Esophagus (tissue), 2 donors: ENCODE data around the gene PPP2R2B. TPM values are rescaled to one million over a fixed set of nuclear protein-coding genes. Genes with fewer than 3 reads are reported as not detected.

Experiments used
- H3K27ac ChIP-seq, 2 donors: one replicate each; pipeline ENCODE4 v1.5.1; 2013; ENCODE audit warnings: low read depth in 2 of 2, mild to moderate bottlenecking in 2 of 2, inconsistent platforms in 1 of 2, low read length in 1 of 2, moderate library complexity in 1 of 2
- H3K27me3 ChIP-seq, 2 donors: one replicate each; pipeline ENCODE4 v1.6.1; 2013; ENCODE audit warnings: low read length in 2 of 2, control low read depth in 1 of 2, mild to moderate bottlenecking in 1 of 2; ENCODE audit not compliant: insufficient read depth in 2 of 2, control insufficient read depth in 1 of 2
- H3K36me3 ChIP-seq, 2 donors: one replicate each; pipeline ENCODE4 v1.6.1; 2013; ENCODE audit warnings: low read length in 1 of 2; ENCODE audit not compliant: control insufficient read depth in 2 of 2, insufficient read depth in 2 of 2
- H3K4me1 ChIP-seq, 2 donors: one replicate each; pipeline ENCODE4 v1.6.1; 2013; ENCODE audit warnings: low read length in 1 of 2; ENCODE audit not compliant: control insufficient read depth in 2 of 2, insufficient read depth in 2 of 2
- H3K4me3 ChIP-seq, 2 donors: one replicate each; pipeline ENCODE4 v1.5.1; 2013; ENCODE audit warnings: low read length in 2 of 2, mild to moderate bottlenecking in 2 of 2, low read depth in 1 of 2, moderate library complexity in 1 of 2
- H3K9me3 ChIP-seq, 2 donors: one replicate each; pipeline ENCODE4 v1.6.1; 2013; ENCODE audit warnings: mild to moderate bottlenecking in 2 of 2, low read depth in 1 of 2, low read length in 1 of 2, moderate library complexity in 1 of 2; ENCODE audit not compliant: control insufficient read depth in 2 of 2, insufficient read depth in 1 of 2
- WGBS, 2 donors: extraction: QIAGEN DNeasy Blood & Tissue Kit; methylation state at CpG; one replicate each; pipeline ENCODE4 v1.1.7; 2013; 5-methylcytosine and 5-hydroxymethylcytosine counted together
- polyA plus RNA-seq, 2 donors: library from polyadenylated mRNA; stranded (reverse); fragments of 200-250 nt; gene quantifications; one replicate each; pipeline ENCODE4 v1.2.3, GENCODE V29; 2013
- donor health status: healthy with polysubstance abuse.
- donor health status: Bipolar disorder and iron deficiency.

PPP2R2B gene
- polyA plus RNA-seq, 2 donors: 0.78 to 0.92 TPM

DNA sequence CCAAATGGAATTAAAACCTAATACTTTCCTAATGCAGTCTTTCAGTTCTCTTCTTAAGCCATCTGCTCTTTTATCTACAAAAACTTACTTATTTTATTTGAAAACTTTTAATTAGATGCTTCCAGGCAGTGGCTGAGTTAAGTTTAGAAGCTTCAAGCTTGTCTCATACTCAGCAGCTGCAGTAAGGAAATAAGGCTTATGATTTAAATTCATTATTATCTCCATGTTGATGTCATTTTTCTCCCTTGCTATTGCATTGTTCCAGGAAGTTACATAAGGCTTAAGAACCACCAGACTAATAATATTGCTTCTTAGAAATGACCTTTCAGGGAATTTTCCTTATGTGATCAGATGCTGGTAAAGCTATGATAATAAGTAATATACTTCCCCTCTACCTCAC lies 119.6 kb downstream of the PPP2R2B start:
- H3K27ac ChIP-seq: no peak overlapping the region
- no peaks in the 10 kb centered on the region for H3K27me3 ChIP-seq
- H3K36me3 ChIP-seq: no peaks in the 10 kb centered on the region
- no peaks in the 10 kb centered on the region for H3K4me1 ChIP-seq
- no peaks in the 10 kb centered on the region for H3K9me3 ChIP-seq
- no peak overlapping the region for H3K4me3 ChIP-seq

DNA sequence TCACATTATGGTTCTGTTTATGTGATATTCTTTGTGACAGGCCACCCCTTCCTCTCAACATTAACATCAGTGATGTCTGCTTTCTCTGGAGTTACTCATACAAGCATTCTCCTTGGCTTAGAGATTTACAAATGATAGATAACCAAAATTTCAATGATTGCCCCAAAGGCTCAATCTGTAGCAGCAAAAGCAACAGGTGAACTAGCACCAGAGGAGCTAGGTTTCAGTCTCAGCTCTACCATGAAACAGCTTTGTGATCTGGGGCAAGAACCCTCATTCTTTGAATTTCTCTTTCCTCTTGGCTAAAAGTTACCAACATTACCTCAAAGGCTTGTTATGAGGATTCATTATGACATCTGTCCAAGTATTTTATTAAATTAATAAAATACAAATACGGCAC lies 120.5 kb downstream of the PPP2R2B start:
- no peak overlapping the region for H3K4me3 ChIP-seq
- 82 to 83% methylated on average over 1 of the region's 1 CpG for WGBS, 2 donors
- no peaks in the 10 kb centered on the region for H3K9me3 ChIP-seq
- H3K4me1 ChIP-seq: no peaks in the 10 kb centered on the region
- H3K27ac ChIP-seq: no peak overlapping the region
- no peaks in the 10 kb centered on the region for H3K27me3 ChIP-seq
- no peaks in the 10 kb centered on the region for H3K36me3 ChIP-seq

DNA sequence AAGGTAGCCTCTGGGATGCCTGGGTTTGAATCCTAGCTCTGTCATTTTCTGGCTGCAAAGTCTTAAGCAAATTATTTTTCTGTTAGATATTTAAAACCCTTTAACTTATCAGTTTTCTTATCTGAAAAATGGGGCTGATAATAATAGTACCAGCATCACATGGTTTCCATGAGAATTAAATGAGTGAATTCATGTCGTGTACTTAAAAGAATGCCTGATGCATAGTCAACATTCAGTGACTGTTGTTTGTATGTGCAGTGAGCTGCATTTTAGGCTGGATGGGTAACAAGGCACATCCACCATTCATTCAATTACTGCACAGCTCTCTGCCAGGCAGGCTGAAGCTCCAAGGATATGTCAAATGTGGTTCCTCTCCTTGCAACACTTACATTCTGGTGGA lies 122.0 kb downstream of the PPP2R2B start:
- Histone ChIP-seq H3K4me3 (no peak overlapping the region), H3K4me1 (no peaks in the 10 kb centered on the region), H3K27me3 (no peaks in the 10 kb centered on the region), H3K9me3 (no peaks in the 10 kb centered on the region), H3K27ac (no peak overlapping the region), H3K36me3 (no peaks in the 10 kb centered on the region)
- WGBS, 2 donors: 57 to 72% methylated on average over 1 of the region's 1 CpG

DNA sequence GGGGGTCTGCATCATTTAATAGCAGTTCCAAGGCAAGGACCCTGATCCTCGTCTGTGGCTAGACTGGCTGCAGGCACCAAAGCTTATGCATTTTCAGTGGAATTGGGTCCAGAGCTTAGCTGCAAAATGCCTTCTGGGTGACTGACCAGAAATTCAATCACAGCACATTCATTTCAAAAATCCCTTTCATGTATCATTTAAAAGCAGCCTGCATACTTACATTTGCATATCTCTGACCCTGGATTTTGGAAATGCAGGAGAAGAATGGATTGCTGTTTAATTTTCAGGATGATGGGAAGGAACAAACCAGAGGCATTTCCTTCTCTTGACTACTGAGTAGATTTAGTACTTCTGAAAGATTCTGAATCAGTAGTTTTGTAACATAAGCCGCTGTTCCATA lies 122.8 kb downstream of the PPP2R2B start:
- H3K27ac ChIP-seq: no peak overlapping the region
- no peak overlapping the region for H3K4me3 ChIP-seq
- no peaks in the 10 kb centered on the region for H3K4me1 ChIP-seq
- H3K36me3 ChIP-seq: no peaks in the 10 kb centered on the region
- H3K9me3 ChIP-seq: no peaks in the 10 kb centered on the region
- WGBS, 2 donors: 75 to 76% methylated on average over 2 of the region's 2 CpGs
- no peaks in the 10 kb centered on the region for H3K27me3 ChIP-seq

DNA sequence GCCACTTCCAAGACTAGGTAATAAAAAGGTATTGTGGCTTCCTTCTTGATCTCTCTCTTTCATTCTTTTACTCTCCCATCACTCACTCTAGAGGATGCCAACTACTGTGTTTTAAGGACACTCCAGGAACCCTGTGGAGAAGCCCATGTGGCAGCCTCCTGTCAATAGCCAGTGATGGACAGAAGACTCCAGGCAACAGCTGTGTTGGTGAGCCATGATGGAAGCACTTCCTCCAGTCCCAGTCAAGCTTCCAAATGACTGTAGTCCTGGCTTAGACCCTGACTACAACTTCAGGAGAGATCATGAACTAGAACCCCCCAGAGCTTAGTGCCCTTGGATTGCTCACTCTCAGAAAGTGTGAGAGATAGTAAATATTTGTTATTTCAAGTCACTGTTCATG lies 123.9 kb downstream of the PPP2R2B start:
- H3K27ac ChIP-seq: no peak overlapping the region
- H3K27me3 ChIP-seq: no peaks in the 10 kb centered on the region
- H3K4me3 ChIP-seq: no peak overlapping the region
- H3K36me3 ChIP-seq: no peaks in the 10 kb centered on the region
- H3K9me3 ChIP-seq: no peaks in the 10 kb centered on the region
- no peaks in the 10 kb centered on the region for H3K4me1 ChIP-seq

DNA sequence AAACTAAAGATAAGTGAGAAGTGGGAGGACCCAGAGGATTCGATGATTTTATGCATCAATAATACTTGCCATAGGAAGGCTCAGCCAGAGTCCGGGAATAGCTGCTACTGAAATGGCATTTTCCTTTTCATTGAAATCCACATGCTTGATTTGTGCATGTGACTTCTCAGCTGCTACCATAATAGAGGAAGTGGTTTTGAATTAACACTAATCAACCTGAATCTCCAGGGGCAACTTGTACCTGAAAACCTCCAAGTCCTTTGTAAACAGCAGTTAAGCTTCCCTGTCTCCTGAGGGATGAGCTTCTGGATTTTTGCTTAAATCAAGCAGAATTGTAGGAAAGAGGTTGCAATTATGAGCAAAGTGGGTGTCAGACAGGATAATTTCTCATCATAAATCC lies 124.9 kb downstream of the PPP2R2B start:
- Histone ChIP-seq H3K36me3 (no peaks in the 10 kb centered on the region), H3K27ac (no peak overlapping the region), H3K9me3 (no peaks in the 10 kb centered on the region), H3K4me1 (no peaks in the 10 kb centered on the region), H3K4me3 (no peak overlapping the region), H3K27me3 (no peaks in the 10 kb centered on the region)
- 63 to 67% methylated on average over 2 of the region's 2 CpGs for WGBS, 2 donors

DNA sequence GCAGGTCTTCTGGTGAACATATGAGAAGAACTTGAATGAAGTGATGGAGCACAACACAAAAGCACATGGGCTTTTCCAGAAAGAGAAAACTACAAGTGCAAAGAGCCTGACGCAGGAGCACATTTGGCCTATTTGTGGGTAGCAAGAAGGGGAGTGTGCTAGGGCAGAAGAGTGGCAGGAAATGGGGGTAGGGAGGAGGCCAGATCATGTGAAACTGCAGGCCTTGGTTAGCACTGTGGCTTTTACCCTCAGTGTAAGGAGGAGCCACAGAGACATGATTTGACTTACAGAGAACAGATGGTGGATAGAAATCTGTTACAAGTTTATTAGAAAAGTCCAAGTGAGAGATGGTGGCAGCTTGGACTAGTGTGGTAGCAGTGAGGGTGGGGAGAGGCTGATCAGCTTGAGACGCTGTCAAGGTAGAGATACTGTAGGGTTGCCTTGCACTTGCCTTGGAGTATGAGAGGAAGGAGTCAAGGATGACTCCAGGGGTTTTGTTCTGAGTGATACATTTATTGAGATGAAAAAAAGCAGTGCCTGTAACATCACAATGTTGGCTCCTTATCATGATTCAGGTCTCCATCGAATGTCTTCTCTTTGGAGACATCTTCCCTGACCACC lies 126.7 kb downstream of the PPP2R2B start:
- no peaks in the 10 kb centered on the region for H3K4me1 ChIP-seq
- WGBS, 2 donors: 66 to 80% methylated on average over 3 of the region's 3 CpGs
- no peak overlapping the region for H3K27ac ChIP-seq
- no peak overlapping the region for H3K4me3 ChIP-seq
- H3K36me3 ChIP-seq: no peaks in the 10 kb centered on the region
- H3K9me3 ChIP-seq: no peaks in the 10 kb centered on the region
- no peaks in the 10 kb centered on the region for H3K27me3 ChIP-seq

DNA sequence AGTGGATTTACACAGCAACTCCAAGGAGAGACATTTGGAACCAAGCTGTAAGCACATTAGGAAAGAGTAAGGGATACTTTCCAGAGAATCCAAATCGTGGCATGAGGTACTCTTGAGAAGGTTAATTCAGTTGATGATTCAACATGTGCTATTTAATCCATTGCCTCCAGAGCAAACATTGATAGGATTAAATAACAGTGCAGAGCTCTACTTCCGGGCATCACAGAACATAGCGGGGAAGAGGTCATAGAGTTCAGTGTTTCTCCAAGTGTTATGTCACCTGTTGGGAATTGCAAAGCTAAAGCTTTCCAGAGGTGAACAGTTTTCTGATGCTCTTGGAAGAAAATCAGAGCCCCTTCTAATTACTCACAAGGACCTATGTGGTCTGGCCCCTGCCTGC lies 127.5 kb downstream of the PPP2R2B start:
- H3K9me3 ChIP-seq: no peaks in the 10 kb centered on the region
- 43 to 49% methylated on average over 3 of the region's 3 CpGs for WGBS, 2 donors
- no peak overlapping the region for H3K27ac ChIP-seq
- H3K4me1 ChIP-seq: no peaks in the 10 kb centered on the region
- no peaks in the 10 kb centered on the region for H3K27me3 ChIP-seq
- no peak overlapping the region for H3K4me3 ChIP-seq
- H3K36me3 ChIP-seq: no peaks in the 10 kb centered on the region

DNA sequence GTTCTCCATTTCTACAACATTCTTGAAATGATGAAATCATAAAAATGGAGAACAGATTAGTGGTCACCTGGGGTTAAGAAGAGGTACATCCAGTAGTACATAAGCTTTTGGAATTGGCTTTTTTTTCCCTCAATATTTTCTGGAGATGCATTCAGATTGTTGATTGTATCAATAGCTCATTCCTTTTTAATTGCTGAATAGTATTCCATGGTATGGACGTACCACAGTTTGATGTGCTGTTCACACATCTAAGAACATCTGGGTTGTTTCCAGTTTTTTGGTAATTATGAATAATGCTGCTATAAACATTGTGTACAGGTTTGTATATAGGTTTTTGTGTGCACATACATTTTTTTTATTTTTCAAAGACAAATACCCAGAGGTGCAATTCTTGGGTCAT lies 130.0 kb downstream of the PPP2R2B start:
- no peak overlapping the region for H3K4me3 ChIP-seq
- H3K27ac ChIP-seq: no peak overlapping the region
- no peaks in the 10 kb centered on the region for H3K36me3 ChIP-seq
- WGBS, 2 donors: 92 to 95% methylated on average over 1 of the region's 1 CpG
- H3K9me3 ChIP-seq: no peaks in the 10 kb centered on the region
- no peaks in the 10 kb centered on the region for H3K4me1 ChIP-seq
- H3K27me3 ChIP-seq: no peaks in the 10 kb centered on the region

DNA sequence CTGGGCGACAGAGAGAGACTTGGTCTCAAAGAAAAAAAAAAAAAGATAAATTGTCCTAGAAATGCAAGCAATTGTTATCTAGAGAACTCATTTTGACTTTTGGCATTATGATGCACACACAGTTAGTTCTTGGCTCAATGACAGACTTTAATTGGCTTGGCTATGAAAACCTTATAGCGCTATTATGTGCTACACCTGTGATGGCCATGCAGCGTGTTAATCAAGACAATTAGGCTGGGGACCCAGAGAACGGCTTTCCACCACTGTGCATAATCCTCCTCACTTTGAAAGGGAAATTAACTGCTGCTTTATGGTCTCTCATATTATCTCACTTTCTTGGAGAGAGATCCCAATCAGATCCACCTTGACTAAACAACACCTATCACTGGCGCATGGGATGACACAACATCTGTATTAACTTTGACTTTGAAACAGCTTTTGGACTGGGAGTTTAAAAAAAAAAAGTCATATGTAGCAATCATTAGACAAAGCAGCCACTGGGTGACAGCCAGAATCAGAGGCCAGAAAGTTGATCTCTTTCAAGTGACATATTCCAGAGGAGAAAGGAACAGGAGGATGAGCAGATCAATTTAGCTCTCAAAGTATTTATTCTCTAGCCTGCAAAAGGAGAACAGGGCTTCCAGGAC lies 132.5 kb downstream of the PPP2R2B start:
- WGBS, 2 donors: 52 to 62% methylated on average over 5 of the region's 5 CpGs
- Histone ChIP-seq H3K4me3 (no peak overlapping the region), H3K4me1 (no peaks in the 10 kb centered on the region), H3K36me3 (no peaks in the 10 kb centered on the region), H3K27ac (no peak overlapping the region), H3K27me3 (no peaks in the 10 kb centered on the region), H3K9me3 (no peaks in the 10 kb centered on the region)
